ENCODE data around the gene CHST14.
A peak's percentile ranks its signal among the peaks of the same experiment; 100 is the strongest.
"Not testable (repeated sequence)": the region's sequence is repeated elsewhere in the genome, so short reads cannot be mapped to it uniquely, and the experiment has no call there.

CHST14 gene

GRCh38 chr15:40440743-40441564, 29.8 kb upstream of the CHST14 start, which contains the start of gene BAHD1:
Gene BAHD1 (plus strand): TSS chr15:40440953. CDS start chr15:40458465, 17,512 bp downstream.
- peak; percentile 84 to 90 for DNase-seq

DNA sequence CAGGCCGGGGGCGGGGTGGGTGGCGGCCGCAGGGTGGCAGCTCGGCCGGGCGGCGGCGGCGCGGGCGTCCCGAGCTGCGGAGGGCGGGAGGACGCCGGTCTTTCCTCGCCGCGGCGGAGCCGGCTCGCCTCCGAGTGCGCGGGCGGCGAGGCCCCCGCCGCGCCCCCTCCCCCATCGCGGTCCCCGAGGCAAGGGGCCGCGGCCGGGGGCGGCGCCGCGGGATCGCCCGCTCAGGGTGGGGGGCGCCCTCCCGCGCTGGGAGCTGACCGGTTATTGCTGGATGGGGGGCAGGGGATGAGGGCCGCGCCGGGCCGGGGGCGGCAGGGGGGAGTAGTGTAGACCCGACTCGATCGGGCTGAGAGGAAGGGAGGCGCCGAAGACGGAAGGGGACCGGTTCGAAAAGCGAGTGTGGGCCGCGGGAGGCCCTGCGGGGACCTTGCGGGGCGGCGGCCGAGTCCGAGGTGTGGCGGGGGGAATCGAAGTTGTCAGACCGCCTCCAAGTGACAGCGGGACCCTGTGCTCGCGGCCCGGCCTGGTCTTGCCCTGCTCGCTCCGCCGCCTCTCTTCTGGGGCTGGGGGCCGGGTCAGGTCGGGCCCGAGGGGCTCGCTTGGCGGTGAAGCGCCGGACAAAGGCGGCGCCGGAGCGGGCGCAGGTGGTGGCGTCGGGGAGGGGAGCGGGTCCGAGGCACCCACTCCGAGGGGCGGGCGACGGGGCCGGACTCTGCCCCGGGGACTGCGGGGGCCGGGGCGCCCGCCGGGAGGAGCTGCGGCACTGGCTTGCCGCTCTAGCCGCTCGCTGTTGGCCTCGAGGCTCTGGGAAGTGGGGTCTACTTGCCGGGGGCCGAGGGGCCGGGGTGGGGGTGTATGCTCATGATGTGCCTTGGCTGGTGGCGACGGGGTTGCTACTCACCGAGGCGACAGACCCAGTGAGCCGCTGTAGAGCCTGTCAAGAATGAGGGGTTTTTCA, 28.9 kb upstream of the CHST14 start:
- DNase-seq = no peak

GRCh38 chr15:40443255-40443654, 27.5 kb upstream of the CHST14 start:
- no peak for DNase-seq

- no peak for DNase-seq
Measured at GRCh38 chr15:40443846-40444245, 26.9 kb upstream of the CHST14 start.

- DNase-seq = no peak
Measured at GRCh38 chr15:40444736-40445135, 26.0 kb upstream of the CHST14 start.

DNA sequence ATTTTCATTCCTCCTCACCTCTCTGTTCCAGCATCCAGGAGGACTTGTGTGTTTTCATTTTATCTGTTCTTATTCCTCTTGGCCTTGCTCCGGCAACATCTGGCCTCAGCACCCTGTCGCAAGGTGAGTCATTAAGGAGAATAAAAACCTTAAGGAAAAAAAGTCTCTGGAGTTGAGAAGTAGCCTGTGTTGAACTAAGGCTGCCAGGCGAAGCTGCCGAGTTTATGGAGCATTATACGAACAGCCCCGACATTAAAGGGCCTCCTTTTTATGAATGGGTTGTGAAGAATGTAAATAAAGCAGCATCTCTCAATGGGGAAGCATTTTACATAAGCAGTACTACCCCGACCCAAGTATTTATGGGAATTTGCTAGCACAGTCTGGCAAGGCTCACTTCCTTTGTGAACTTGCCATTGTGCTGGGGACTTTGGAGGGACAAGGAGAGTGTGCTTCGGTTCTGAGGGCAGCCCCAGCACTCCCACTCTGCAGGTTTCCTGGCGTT, 25.3 kb upstream of the CHST14 start:
- DNase-seq = no peak

- no peak for DNase-seq
Measured at GRCh38 chr15:40446144-40446543, 24.6 kb upstream of the CHST14 start.

DNA sequence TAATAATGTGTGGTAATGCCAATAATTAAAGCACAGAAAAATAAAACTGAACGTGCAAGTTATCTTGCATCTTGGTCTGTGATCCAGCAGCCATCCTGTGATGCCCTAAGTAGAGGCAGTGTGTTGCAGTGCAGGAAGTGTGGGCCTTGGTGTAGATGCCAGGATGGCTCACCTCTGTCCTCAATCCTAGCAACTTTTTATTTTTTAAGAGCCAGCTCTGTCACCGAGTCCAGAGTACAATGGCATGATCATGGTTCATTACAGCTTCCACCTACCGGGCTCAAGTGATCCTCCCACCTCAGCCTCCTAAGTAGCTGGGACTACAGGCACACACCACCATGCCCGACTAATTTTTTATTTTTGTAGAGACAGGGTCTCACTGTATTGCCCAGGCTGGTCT, 22.4 kb upstream of the CHST14 start:
- DNase-seq = no peak

- no peak for DNase-seq
Measured at GRCh38 chr15:40449275-40449674, 21.5 kb upstream of the CHST14 start.

DNA sequence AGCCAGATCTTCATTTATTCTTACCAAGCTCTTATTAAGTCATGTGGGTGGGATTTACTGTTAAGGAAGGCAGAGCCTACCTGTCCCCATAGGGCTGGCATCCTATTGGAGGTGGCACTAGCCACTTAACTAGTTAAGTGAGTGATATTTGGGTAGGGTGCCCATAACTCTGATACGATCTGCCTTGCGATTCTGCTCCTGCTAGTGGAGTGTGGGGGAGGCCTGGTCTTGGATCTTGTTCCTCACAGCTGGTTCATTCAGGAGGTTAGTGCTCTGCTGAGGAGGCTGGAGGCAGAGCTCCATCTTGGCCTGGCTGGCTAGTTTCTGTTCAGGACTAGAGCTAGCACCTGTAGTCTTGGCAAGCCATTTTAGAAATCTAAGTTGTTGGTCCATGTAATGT, 20.7 kb upstream of the CHST14 start:
- DNase-seq = no peak

DNA sequence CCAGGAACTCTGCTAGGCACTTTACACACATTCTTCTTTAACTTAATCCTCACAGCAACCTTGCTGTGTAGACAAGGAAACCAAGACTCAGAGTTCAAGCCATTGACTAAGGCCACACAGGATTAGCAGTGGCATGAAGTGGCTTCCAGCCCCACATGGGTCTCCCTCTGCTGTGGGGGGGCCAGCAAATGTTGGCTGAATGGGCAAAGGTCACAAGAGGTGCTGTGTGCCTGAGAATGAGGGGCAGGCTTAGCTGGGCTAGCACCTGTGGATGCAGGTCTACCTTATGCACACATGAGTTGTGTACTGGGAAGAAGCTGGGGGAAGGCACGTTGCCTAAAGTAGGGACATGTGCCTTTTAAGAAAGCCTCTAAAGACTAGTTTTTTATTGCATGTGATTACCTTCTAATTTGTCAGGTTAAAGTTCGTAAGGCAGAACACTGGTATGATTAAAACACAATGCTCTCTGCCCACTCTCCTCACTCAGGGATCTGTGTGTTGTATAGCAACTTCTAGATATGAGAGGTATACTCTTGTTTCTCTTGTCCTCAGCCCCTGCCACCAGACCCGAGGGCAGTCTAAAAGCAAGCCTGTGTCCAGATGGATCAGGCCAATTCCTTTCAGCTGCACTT, 19.1 kb upstream of the CHST14 start:
- DNase-seq = no peak

DNA sequence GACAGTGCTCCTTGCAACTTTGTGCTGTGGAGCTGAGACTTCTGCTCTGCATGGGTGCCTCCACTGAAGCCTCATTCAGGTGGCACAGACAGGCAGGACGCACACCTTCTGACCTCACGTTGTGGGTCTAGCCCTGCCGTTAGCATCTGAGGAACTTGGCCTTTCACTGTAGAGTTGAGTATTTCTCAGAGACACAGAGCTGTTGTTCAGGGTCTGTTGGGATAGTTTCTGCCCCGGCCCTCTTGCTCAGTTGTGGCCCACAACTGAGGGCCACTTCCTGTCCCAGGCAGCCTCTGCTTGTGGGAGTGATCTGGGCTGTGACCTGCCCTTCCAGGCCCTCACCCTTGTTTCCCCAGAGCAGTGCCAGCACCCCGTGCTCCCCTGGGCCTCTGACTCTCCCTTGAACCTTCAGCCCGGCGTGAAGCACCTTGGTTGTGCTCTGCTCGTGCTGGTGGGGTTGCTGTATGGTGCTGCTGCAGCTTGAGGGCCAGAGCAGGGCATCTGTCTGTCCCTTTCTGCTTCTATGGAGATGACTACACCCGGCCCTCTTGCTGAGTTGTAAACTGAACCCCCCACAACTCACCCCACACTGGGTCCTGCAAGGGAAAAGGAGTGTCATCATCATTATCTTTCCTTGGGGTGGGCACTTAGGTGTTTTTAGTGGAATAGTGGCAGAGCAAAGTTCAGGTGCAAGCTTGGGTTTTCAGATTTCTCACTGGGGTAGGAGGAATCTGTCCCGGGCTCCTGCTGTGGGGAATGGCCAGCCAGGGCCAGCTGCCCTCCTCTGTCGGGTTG, 18.3 kb upstream of the CHST14 start:
- no peak for DNase-seq

GRCh38 chr15:40453941-40454340, 16.8 kb upstream of the CHST14 start:
- not testable (repeated sequence) for DNase-seq

DNA sequence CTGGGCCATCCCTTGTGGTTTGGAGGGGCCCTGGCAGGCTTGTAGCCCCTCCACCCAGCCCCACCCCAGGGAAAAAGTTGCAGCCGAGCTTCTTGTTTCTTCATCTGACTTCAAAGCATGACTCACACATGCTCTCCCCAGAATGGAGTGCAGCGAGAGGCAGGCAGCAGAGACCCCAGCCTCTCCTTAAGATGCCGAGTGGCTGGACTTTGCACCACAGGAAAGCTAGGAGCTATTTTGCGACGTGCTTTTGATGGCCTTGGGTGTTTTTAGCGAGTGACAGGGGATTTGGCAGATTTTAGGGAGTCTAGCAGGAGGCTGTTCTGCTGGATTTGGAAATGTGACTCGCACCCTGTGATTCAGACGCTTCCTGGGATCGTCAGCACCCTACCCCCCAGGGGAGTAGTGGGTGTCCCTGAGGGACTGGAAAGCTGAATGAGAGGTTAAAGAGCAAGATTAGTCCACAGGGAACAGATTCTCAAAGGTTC, 15.8 kb upstream of the CHST14 start:
- no peak for DNase-seq

DNA sequence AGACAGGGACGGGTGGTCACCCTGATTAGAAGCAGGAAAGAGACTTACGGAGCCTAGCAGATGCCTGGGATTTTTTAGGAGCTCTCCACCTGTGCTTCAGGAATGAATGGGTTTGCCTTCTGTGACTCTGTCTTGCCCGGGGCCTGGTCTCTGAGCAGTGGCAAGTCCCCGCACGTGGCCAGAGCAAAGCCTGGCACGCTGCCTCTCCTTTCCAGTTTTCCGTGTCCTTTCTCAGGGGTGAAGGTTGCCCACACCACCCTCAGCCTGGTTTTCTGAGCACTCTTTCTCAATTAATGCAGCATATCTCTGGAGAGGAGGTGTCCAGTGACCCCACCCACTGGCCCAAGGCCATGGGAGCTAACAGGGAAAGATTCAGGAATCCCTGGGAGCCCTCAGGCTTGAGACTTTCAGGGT, 14.5 kb upstream of the CHST14 start:
- no peak for DNase-seq

GRCh38 chr15:40456738-40457137, 14.0 kb upstream of the CHST14 start:
- no peak for DNase-seq

- no peak for DNase-seq
Measured at GRCh38 chr15:40458495-40459371, 12.1 kb upstream of the CHST14 start.

- DNase-seq = no peak
Measured at GRCh38 chr15:40459391-40460015, 11.3 kb upstream of the CHST14 start.

DNA sequence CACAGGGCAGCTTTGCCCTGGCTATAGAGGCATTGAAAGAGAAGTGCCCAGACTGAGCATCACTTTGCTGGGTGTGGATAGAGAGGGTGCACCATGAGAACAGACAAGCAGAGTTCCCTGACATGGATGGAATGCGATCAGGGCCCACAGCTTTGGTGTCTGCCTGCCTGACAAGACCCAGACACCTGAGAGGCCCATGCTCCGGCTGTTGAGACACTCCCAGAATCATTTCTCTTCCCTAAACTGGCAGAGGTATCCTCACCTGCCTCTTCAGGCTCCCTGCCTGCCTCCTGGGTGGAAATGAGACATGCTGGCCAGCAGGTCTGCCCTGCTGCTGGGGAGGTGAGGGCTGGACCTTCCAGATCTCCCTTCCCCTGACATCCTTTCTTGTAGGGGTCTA, 10.4 kb upstream of the CHST14 start:
- DNase-seq = no peak

DNA sequence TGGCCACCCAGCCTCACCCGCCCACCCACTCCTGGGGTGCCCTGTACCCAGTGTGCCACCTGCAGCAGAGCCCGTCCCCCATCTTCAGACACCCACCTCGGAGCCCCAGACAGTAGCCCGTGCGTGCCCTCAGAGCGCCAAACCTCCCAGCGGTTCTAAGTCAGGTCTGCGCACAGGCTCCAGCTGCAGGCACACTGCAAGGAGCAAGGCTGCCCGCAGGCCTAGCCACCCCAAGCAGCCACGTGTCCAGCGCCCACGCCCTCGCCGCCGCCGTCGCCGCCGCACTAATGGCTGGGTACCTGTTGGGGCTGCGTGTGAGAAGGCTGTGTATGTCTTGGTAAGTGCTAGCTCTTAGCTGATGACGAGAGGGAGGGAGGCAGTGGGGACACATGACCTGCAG, 8.8 kb upstream of the CHST14 start:
- DNase-seq = no peak

- no peak for DNase-seq
Measured at GRCh38 chr15:40463279-40463678, 7.5 kb upstream of the CHST14 start.

All from AML-193 (cell line).